GM12801 (cell line): ENCODE data around the gene CHRM5.

Experiments used
- TF ChIP-seq, protein P1 (sequence below): IDR thresholded peaks from one replicate; pipeline ENCODE4 v1.5.1; 2011; ENCODE audit warnings: control low read depth; ENCODE audit not compliant: insufficient read length; ENCODE audit errors: extremely low read depth

The CHRM5 gene

DNA sequence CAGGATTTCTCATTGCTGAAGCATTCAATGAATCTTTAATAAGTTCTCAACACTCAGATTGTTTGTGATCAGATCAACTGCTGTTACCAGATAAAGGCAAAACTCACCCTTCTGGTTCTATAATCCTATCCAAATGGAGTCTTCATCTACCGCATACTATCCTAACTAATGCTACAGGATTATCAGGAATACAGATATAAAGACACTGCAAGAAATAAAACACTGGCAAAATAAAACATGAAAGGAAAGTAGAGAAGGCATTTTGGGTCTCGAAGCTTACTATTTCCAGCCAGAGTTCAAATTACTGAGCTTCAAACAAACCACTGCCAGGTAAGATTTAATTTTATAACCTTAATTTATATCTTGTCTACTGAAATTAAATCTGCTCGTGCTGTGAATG, 524 bp downstream of the CHRM5 start:
- TF ChIP-seq, protein P1, sequence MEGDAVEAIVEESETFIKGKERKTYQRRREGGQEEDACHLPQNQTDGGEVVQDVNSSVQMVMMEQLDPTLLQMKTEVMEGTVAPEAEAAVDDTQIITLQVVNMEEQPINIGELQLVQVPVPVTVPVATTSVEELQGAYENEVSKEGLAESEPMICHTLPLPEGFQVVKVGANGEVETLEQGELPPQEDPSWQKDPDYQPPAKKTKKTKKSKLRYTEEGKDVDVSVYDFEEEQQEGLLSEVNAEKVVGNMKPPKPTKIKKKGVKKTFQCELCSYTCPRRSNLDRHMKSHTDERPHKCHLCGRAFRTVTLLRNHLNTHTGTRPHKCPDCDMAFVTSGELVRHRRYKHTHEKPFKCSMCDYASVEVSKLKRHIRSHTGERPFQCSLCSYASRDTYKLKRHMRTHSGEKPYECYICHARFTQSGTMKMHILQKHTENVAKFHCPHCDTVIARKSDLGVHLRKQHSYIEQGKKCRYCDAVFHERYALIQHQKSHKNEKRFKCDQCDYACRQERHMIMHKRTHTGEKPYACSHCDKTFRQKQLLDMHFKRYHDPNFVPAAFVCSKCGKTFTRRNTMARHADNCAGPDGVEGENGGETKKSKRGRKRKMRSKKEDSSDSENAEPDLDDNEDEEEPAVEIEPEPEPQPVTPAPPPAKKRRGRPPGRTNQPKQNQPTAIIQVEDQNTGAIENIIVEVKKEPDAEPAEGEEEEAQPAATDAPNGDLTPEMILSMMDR = no peak

DNA sequence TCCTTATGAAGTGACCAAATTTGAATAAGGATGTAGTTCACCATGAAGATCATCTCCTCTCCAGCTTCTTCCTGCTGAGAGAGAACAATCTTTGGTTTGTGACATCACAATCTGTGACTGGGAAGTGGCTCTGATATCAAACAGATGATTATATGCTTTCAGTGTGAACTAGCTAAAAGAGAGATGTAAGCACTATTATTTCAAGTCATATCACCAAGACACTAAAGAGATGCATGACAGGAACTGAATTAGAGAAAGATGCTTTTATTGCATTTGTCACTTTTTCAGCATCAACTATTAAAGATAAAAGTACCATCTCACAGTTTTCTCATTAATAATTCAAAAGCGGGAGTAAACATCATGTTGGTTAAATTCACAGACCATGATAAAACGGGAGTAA, 3.5 kb downstream of the CHRM5 start:
- TF ChIP-seq, protein P1 = no peak

DNA sequence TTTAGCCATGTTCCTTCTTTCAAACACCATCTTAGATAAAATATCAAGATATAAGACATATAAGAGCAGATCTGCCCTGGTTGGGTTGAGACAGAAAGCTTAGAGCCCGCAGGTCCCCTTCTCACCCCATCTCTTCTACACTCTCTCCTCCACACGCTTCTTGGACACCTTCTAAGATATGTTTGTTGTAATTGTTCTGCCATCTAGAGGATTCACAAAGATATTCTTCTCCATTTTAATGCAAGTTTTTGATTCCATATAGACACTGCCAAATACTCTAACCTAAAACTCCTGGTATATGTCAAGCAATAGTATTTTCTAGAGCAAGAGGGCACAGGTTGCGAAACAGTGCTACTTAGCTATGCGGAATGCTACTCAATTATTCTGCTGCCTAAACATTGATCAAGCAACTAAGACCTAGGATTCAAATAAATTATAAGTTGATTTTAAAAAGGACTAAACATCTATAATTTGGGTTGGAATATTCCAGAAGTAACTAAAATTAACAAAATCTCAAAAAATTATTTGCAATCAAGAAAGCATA, 6.8 kb downstream of the CHRM5 start:
- TF ChIP-seq, protein P1 = no peak

- TF ChIP-seq, protein P1 = no peak
Observed at GRCh38 chr15:33980159-33980558, 11.9 kb downstream of the CHRM5 start.

GRCh38 chr15:33982516-33982915, 14.2 kb downstream of the CHRM5 start:
- TF ChIP-seq, protein P1 = no peak

DNA sequence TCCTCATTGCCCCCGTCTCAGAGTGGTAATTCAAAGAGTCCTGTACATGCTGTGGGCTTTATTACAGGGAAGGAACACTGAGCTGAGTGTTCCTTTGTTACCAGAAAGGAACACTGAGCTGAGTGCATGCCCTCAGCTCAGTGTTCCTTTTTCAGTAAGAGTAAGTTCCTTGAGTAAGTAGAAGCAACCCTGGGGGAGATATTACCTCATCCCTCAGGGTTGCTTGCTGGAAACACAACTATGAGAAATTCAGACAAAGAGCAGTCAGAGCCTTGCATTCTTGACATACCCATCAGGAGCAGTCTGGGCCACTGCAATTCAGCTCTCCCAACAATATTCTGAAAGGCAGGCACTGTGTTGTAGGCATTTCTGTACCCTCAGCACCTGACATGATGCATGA, 17.0 kb downstream of the CHRM5 start:
- TF ChIP-seq, protein P1 = no peak

- TF ChIP-seq, protein P1 = no peak
Observed at GRCh38 chr15:33985751-33986150, 17.5 kb downstream of the CHRM5 start.

GRCh38 chr15:33987444-33987843, 19.1 kb downstream of the CHRM5 start:
- TF ChIP-seq, protein P1 = no peak
